Muscle layer of colon (tissue), 2 donors: ENCODE data around the gene CCDC9.

ENCODE experiments used
- H3K27ac ChIP-seq: one replicate; pipeline ENCODE4 v1.7.0; 2013; ENCODE audit warnings: low read depth, mild to moderate bottlenecking, low read length, moderate library complexity
- H3K27me3 ChIP-seq, 2 donors: one replicate each; pipeline ENCODE4 v1.7.0; 2013; ENCODE audit warnings: low read length in 2 of 2, mild to moderate bottlenecking in 2 of 2; ENCODE audit not compliant: insufficient read depth in 2 of 2, control insufficient read depth in 1 of 2
- H3K36me3 ChIP-seq: one replicate; pipeline ENCODE4 v1.7.0; 2013; ENCODE audit warnings: mild to moderate bottlenecking, low read length; ENCODE audit not compliant: insufficient read depth
- H3K4me1 ChIP-seq: one replicate; pipeline ENCODE4 v1.7.0; 2013; ENCODE audit warnings: mild to moderate bottlenecking, low read length; ENCODE audit not compliant: insufficient read depth
- H3K4me3 ChIP-seq, 2 donors: one replicate each; pipeline ENCODE4 v1.7.0; 2013; ENCODE audit warnings: low read length in 2 of 2, low read depth in 1 of 2, mild to moderate bottlenecking in 1 of 2, moderate library complexity in 1 of 2
- H3K9ac ChIP-seq: one replicate; pipeline ENCODE4 v1.7.0; 2013; ENCODE audit warnings: low read length
- H3K9me3 ChIP-seq: one replicate; pipeline ENCODE4 v1.7.0; 2013; ENCODE audit warnings: mild to moderate bottlenecking, low read length
- donor health status: abdominal sarcoma.
- donor health status: Adenocarcinoma of cecum.

Gene CCDC9

GRCh38 chr19:47312366-47313006, 56.2 kb downstream of the CCDC9 start:
- Histone ChIP-seq H3K4me1 (no peaks in the 10 kb centered on the region), H3K9me3 (no peaks in the 10 kb centered on the region), H3K27me3 (peaks cover 0 to 14% of the 10 kb centered on the region in 2 donors), H3K9ac (no peak overlapping the region), H3K36me3 (no peaks in the 10 kb centered on the region), H3K27ac (no peak overlapping the region), H3K4me3 (no peak overlapping the region)

GRCh38 chr19:47313754-47314295, 57.5 kb downstream of the CCDC9 start:
- Histone ChIP-seq H3K4me1 (no peaks in the 10 kb centered on the region), H3K9ac (no peak overlapping the region), H3K4me3 (no peak overlapping the region), H3K9me3 (no peaks in the 10 kb centered on the region), H3K27me3 (peaks cover 0 to 14% of the 10 kb centered on the region in 2 donors), H3K27ac (no peak overlapping the region), H3K36me3 (no peaks in the 10 kb centered on the region)

GRCh38 chr19:47315125-47315821, 58.9 kb downstream of the CCDC9 start:
- Histone ChIP-seq H3K4me1 (no peaks in the 10 kb centered on the region), H3K27ac (no peak overlapping the region), H3K27me3 (peaks cover 0 to 9% of the 10 kb centered on the region in 2 donors), H3K36me3 (no peaks in the 10 kb centered on the region), H3K4me3 (no peak overlapping the region), H3K9ac (no peak overlapping the region), H3K9me3 (no peaks in the 10 kb centered on the region)

GRCh38 chr19:47316513-47316912, 60.2 kb downstream of the CCDC9 start:
- Histone ChIP-seq H3K27ac (no peak overlapping the region), H3K27me3 (peaks cover 0 to 3% of the 10 kb centered on the region in 2 donors), H3K9ac (no peak overlapping the region), H3K36me3 (no peaks in the 10 kb centered on the region), H3K9me3 (no peaks in the 10 kb centered on the region), H3K4me1 (no peaks in the 10 kb centered on the region), H3K4me3 (no peak overlapping the region)

- Histone ChIP-seq H3K27ac (no peak overlapping the region), H3K36me3 (no peaks in the 10 kb centered on the region), H3K27me3 (peaks cover 0 to 3% of the 10 kb centered on the region in 2 donors), H3K9ac (no peak overlapping the region), H3K4me1 (no peaks in the 10 kb centered on the region), H3K9me3 (no peaks in the 10 kb centered on the region), H3K4me3 (no peak overlapping the region)
Observed at GRCh38 chr19:47319923-47320871, 63.9 kb downstream of the CCDC9 start.
